Measurements from ENCODE around the gene ASB1. TPM values are rescaled to one million over a fixed set of nuclear protein-coding genes. Genes with fewer than 3 reads are reported as not detected.

Gene ASB1
- total RNA-seq, 1 experiment from 2014 or later: 43.3 TPM

DNA sequence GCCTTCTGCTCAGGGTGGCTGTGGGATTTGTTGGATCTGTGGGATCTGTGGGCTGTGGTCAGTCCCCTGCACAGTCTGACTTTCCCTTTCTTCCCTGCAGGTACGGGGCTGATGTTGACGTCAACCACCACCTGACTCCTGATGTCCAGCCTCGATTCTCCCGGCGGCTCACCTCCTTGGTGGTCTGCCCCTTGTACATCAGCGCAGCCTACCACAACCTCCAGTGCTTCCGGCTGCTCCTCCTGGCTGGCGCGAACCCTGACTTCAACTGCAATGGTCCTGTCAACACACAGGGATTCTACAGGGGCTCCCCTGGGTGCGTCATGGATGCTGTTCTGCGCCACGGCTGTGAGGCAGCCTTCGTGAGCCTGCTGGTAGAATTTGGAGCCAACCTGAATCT, 17.5 kb downstream of the ASB1 start:
- DNase-seq (ENCODE audit: low spot score): no peak

DNA sequence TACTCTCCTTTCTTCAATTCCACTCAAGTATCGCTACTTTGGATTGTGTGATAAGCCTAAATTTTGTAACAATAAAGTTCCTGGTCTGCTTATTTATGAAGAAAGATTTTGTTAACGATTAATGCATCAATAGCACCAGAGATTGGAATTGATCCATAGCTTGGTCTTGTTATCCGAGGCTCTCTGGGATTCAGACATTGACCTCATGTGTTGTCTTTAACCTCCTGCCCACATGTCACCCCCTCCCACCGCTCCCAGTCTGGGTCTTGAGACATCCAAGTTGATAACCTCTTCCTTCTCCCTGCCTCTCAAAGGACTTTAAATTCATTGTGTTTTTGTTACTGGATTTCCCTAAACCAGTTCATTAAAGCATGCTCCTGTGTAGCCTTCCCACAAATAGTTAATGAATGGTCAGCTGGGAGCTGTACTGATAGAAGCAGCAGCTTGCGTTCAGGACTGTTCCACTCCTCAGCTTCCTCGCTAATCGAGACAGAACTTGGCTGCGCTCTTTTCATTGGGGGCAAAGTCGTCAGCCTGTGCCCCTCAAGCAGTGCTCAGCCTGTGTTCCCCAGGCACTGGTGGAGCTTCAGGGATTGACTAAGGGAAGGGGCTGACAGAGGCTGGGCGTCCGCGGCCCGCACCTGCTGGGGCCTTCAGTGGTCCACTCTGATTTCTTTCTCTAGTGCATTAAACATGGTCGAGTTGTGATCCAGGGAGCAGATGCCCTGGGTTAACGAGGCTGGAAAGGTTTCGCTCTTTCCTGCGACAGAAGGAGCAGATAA, 18.9 kb downstream of the ASB1 start:
- DNase-seq (ENCODE audit: low spot score): no peak

DNA sequence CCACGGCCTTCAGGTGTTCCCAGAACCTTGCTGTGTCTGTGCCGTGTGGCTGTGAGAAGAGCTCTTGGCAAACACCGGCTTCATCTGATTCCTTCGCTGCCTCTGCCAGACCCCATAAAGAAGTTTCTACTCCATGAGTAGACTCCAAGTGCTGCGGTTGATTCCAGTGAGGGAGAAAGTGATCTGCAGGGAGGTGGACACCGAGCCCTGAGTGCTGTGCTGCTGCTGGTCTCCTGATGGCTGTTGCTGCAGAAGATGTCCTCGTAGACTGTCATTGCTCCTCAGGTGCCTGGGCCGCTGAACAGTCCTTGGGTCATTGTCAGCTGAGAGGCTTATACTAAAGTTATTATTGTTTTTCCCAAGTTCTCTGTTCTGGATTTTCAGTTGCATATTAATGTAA, 19.6 kb downstream of the ASB1 start:
- no peak for DNase-seq (ENCODE audit: low spot score)

DNA sequence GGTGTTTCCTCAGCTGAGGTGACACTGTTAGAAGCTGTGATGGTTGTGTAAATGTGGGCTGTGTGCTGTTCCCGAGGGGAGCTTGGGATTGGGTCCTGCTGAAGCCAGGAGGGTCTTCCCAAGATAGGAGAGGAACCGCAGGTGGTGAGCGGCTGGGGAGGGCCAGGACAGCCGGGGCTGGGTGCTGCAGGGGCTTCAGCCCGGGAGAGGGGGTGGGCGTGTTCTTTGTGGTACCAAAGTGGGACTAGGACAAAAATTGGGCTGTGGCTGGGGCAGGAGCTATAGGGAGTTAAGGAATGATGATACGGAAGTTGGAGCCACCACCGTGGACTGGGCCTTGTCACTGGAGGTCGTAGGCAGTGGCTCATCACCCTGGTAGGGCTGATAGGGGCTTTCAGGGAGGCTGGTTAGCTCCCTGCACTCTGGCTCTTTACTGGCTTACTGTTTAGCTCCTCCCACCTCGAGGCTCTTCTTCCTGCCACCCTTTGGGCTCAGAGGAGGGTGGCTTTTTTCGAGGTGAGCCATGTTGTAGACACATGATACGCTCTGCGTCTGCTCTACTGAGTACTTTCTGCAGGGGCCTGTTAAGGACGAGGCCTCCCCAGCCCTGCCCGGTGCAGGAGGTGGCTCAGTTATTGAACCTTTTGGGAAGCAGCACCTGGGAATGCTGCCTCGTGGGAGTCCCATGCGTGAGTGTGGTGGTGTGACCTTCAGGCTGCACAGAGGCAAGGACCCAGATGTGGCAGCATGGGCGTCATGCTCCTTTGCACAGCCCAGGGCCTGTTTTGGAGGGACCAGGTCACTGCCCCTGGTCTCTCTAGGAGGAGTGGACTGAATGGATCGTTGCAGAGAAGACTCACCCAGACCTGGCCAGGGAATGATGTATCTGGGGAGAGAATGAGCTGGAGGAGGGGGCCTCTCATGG, 21.6 kb downstream of the ASB1 start:
- DNase-seq (ENCODE audit: low spot score): no peak

DNA sequence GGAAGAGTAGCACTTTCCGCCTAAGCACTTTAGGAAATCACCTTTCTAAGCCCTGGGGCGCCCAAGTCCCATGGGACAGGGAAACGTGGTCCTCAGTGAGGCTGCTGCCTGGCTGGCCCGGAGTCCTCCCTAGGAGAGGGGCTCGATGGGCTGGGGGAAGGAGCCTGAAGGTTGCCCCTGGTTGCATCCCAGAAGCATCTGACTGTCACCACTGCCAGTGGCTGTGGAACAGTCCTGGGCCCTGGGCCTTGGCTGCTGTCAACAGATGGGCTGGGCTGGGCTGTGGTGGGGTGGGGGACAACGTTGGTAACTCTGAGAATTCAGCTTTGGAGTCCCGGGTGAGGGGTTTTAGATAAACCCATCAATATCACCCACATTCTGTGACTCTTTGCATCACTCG, 22.5 kb downstream of the ASB1 start:
- no peak for DNase-seq (ENCODE audit: low spot score)

DNA sequence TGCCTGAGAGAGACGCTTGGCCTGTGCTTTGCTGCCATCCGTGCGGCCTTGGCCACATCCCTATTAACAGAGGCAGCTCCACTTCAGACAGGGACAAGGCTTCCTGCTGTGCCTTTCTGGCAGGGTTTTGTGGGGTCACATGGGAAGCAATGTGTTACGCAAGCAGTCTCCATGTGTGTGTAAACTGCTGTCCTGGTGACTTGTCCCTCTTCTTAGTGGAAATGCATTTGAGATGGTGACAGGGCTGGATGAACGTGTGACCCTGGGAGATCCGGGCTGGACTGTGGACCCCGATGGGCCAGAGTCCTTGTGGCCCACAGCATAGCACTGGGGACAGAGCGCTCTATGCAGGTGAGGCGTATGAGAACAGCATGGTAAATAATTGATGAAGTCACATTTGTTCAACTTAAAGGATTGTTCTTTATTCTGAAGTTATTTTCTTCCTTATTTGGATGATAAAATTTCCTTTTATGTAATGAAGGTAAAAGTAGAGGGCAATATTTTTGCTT, 23.2 kb downstream of the ASB1 start:
- no peak for DNase-seq (ENCODE audit: low spot score)

DNA sequence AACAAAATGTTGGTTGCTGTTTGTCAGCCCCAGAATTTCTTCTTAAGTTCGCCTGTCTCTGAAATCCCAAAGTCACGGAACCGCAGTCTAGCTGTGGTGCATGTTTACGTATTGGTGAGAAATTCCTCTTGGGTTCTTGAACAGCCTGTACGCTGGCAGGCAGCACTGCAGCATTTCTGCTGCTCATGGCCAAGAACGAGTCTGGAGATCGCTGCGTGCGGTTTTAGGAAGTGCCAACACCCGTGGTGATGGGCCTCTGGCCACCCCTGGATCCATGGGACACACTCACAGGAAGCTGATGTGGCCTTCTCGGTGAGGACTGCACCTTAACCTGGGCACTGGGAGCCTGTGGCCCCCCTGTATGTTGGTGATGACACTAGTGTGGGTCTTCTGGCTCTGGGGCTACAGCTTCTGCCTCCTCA, 23.7 kb downstream of the ASB1 start:
- no peak for DNase-seq (ENCODE audit: low spot score)

DNA sequence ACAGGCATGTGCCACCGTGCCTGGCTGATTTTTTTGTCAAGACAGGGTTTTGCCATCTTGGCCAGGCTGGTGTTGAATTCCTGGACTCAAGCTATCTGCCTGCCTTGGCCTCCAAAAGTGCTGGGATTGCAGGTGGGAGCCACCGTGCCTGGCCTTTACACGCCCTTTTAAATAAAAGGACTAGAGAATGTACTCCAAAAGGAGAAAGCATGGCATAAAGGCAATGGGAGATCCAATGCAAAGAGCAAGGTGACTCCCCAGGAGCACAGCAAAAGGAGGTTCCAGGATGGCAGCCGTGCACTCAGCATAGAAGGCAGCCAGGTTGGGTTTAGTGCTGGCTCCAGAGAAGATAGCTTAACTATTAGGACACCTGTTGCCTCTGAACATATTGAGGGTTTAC, 27.1 kb downstream of the ASB1 start:
- DNase-seq (ENCODE audit: low spot score): no peak

DNA sequence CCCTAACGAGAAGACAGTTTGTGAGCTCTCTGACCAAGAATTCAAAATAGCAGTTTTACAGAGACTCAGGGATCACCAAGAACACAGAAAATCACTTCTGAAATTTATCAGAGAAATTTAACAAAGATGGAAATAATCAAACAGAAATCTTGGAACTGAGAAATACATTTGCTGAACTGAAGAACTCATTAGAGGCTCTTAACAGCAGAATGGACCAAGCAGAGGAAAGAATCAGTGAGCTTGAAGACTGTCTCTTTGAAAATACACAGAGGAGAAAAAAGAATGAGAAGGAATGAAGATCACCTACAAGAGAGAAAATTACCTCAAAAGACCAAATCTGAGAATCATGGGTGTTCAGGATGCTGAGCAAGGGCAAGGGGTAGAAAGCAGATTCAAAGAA, 29.7 kb downstream of the ASB1 start:
- DNase-seq (ENCODE audit: low spot score): no peak

DNA sequence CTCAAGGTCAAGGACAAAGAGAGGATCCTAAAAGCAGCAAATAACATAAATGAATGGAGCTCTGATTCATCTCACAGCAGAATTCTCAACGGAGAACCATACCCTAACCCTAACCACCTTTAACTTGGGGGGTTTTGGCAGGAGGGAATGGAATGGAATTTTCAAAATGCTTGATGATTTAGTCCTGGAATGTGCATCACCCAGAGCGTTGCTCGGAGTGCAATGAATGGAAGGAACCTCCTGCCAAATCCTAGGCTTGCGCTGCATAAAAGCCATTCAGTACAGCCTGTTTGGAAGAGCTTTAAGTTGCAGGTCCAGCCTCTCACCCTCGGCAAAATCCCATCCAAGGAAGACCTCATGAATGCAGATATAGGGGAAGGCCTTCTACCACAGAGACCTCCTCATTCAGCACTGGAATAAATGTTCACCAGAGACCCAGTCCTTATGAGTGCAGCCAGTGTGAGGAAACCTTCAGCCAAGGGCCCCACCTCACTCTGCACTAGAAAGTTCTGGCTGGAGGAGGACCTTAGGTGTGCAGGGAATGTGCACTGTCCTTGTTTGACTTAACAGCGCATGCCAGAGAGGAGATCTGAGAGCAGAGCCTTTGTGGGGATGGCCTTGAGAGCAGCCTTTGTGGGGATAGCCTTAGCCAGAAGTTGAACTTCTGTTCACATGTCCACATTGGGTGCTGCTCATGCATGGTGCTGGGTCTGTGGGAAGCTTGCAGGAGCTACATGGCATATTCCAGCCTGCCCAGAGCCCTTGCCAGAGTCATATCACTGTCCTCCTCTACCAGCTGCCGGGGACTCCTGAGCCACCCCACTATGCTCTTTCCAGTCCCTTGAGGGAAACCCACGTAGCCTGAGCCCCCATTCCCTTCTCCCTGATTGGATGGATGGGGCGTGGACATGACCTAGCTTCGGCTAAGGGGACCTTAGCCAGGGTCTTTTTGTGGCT, 30.5 kb downstream of the ASB1 start:
- DNase-seq (ENCODE audit: low spot score): no peak

DNA sequence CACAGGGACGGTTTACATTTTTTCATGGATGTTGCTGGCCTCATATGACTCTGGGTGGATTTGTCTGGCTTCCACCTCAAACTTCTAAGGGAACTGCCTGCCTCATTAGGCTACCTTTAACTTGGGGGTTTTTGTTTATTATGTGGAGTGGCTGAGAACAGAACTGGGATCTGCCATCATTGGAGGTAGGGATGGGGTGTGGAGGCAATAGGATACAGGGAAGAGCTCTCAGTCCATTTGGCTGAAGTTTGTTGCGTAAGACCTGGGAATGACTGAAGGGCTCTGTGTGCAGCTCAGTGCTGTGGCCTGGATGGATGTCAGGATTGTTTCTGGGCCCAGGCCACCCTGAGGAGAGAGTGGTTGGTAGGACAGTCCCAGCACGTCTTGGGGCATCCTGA, 31.2 kb downstream of the ASB1 start:
- DNase-seq (ENCODE audit: low spot score): no peak

DNA sequence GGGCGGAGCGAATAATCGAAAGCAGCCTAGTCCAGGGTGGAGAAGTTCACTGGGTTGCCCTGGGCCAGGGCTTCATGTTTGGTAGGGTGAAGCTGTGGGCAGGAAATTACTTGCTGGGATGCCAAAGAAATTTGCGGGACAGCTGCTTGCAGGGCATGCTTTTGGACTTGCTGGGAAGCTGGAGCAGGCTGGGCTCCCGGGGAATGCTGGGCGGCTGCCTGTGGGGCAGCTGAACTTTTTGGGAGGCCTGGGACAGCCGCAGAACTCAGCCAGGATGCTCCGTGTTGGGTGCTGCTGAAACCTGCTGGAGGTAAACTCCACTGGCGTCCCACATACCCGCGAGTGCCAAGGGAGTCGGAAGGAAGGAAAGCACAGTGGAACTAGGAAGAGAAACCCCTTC, 31.9 kb downstream of the ASB1 start:
- DNase-seq (ENCODE audit: low spot score): no peak

DNA sequence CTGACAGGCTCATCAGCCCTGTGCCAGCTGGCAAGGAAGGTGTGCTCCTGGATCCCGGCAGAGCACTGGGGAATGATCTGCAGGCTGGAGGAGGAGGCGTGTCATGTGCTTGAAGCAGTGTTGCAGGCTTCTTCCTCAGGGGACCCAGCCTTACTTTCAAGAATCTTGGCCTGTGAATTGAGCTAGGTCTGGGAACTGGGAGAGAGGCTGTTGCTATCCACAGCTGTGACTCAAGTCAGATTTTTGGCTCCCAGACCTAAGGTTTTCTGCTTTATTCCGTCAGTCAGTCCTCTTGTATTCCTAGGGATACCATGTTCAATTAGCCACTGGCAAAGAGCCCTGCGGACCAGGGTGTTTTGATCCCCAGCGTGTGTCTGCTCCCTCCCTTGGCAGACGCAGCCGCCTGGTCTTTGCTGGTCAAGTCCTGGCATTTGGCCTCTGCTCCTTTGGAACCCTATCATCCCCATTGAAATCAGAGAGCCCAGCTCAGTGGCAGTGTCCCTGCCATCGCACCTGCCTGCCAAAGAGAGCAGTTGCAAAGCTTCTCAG, 32.4 kb downstream of the ASB1 start:
- DNase-seq (ENCODE audit: low spot score): no peak

DNA sequence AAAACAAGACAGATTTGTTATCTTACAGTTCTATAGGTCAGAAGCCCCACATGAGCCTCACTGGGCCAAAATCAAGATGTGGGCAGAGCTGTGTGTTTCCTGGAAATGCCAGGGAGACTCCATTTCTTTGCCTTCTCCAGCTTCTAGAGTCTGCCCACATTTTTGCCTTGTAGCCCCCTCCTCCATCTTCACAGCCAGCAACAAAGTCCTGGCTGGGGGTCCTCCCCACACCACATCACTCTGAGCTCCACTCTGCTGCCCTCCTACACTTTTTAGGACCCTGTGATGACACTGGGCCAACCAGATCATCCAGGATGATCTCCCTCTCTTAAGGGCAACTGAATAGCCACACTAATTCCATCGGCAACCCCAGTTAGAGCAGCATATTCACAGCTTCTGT, 34.3 kb downstream of the ASB1 start:
- DNase-seq (ENCODE audit: low spot score): no peak

DNA sequence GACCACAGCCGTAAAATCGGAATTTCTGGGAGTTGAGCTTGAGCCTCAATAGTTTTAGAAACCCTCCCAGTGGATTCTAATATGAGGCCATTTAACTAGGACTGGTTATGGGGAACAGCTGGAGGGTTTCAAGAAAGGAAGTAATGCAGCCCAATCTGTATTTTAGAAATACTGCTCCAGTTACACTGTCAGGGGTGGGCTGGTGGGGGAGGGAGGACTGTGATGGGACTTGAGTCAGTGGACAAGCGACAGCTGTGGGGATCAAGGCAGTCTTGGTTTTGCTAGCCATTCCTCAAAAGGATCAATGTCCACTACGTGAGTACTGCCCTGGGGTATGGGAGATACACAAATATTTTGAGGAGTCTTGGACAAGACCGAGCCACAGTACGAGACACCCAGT, 34.8 kb downstream of the ASB1 start:
- no peak for DNase-seq (ENCODE audit: low spot score)

DNA sequence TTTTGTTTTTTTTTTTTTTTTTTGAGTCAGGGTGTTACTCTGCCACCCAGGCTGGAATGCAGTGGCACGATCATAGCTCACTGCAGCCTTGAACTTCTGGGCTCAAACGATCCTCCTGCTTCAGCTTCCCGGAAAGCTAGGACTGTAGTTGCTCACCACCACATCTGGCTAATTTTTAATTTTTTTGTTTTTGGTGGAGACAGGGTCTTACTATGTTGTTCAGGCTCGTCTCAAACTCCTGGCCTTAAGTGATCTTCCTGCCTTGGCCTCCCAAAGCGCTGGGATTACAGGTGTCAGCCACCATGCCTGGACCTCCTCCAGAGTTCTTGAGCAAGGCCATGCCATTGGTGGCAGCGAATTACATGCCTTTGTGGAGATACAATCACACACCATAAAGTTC, 35.2 kb downstream of the ASB1 start:
- no peak for DNase-seq (ENCODE audit: low spot score)

DNA sequence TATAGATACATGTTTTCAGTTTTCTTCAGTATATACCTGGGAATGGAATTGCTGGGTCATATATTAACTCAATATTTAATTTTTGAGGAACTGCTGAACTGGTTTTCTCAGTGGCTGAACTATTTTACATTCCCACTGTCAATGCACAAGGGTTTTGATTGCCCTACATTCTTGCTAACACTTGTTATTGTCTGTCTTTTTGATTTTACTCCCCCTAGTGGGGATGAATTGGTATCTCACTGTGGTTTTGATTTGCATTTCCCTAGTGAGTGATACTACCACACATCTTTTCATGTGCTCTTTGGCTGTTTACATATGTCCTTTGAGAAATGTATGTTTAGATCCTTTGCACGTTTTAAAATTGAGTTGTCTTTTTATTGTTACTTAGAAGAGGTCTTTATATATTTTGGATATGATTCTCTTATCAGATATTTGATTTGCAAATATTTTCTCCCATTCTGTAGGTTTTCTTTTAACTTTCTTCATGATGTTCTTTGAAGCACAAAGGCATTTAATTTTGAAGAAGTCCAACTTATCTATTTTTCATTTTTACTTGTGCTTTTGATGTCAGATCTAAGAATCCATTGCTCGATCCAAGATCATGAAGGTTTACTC, 36.2 kb downstream of the ASB1 start:
- DNase-seq (ENCODE audit: low spot score): peak; percentile 79

DNA sequence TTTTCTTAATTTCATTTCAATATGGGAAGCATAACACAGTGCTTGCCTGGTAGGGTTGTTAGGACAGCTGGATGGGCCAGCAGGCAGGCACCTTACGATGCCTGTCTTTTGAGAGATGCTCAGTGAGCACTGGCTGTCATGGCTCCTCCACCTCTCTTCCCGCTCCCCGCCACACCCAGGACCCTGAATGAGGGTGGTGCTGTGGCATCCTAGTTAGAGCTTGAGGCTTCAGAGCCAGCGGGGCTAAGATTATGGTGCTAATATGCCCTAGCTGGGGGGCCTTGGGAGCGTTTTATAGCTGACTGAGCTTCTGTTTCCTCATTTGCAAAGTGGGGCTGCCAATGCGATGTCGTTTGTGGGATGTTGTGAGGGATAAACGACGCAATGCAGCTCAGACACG, 37.7 kb downstream of the ASB1 start:
- no peak for DNase-seq (ENCODE audit: low spot score)

DNA sequence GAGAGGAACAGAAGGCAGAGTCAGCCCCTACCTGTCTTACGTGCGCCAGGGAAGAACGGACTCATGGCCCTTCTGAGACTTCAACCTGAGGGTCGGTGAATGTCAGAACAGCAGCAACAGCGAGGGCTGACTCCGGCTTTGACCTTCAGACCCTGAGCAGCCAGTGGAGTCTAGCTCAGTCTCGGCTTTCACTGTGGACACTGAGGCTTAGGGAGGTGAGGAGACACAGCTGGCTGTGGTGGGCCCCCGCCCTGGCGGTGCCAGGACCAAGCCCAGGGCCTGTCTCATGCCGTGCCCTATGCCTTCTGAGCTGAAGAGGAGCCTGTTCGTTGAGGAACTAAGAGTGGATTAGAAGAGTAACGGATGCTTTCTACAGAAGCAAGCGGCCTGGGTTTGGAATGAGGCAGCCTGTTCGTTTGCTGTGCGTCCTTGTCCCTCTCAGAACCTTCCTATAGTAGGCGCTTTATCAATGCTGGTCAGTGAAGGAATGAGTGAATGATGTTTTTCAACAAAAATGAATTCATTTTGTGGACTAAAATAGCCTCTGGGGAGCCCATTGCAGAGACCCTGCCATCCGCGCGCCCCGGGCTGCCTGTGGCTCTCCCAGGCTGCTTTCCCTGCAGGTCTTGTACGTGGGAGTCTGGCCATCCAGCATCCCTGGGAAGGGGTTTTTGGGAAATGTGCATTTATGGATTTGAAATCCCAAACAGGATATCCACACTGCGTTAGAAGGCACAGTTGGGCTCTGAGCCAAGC, 38.9 kb downstream of the ASB1 start:
- no peak for DNase-seq (ENCODE audit: low spot score)

DNA sequence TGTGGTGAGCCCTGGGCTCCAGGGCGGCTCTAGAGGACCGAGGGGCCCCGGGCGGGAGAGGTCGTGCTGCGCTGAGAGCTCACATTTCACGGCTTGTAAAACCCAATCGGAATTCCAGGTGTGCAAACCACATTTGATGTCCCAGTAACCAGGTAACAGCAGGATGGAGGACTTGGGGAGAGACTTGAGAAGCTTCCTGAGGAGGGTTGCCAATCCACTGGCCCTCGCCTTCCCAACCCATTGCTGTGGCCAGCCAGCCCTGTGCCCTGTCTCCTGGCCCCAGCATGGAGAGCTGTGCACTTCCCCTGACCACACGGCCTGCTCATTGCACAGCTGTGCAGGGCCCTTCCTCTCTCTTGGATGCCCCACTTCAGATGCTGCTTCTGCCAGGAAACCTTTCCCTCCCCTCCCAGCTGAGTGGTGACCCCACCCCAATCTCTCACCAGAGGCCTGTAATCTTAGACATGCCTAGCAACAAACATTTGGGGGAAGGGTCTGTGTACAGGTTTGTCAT, 39.6 kb downstream of the ASB1 start:
- DNase-seq (ENCODE audit: low spot score): peak; percentile 21

All from HT-29 (cell line).